Prostate gland (tissue), 2 donors: ENCODE measurements around the gene CALB2.

ENCODE experiments used
- POLR2A ChIP-seq: fragments of 450-650 bp; IDR thresholded peaks from one replicate; pipeline ENCODE4 v1.6.1; 2016; ENCODE audit warnings: antibody characterized with exemption, mild to moderate bottlenecking
- POLR2AphosphoS5 ChIP-seq: sonication (generic); formaldehyde crosslinking; IDR thresholded peaks from one replicate; pipeline ENCODE4 v1.6.1; 2017; ENCODE audit warnings: antibody characterized with exemption
- TF ChIP-seq, protein P1 (sequence below), 4 experiments: fragments of 200-600 bp in 2 of 4; fragments of 450-650 bp in 2 of 4; sonication (generic) in 2 of 4; IDR thresholded peaks; 1 replicate in 3 of 4; 2 replicates in 1 of 4; pipeline ENCODE4 v1.5.1; 2016 to 2019; ENCODE audit warnings: antibody characterized with exemption in 4 of 4, mild to moderate bottlenecking in 2 of 4, moderate library complexity in 2 of 4

DNA sequence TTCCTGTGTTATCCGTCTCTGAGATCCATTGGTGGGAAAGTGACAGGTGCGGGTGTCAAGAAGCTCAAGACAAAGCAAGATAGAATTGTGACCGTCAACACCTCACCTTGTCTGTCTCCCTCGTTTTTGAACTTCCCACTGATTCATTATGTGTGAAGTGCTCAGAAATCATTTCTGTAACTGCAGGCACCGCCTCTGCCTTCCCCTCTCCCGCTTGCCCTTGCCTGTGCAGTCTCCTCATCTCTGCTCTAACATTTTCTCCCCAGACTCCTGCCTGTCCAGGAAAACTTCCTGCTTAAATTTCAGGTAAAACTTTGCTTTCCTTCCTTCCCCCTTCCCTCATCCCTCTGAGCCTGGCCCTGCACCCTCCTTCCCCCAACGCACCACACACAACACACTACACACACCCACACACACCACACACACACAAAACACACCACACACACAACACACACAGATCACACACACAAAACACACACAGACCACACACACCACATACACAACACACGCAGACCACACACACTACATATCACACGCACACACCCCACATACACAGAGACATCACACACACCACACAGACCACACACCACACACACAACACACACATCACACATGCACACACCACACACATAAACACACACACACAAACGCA lies 25.7 kb downstream of the CALB2 start:
- TF ChIP-seq, protein P1, sequence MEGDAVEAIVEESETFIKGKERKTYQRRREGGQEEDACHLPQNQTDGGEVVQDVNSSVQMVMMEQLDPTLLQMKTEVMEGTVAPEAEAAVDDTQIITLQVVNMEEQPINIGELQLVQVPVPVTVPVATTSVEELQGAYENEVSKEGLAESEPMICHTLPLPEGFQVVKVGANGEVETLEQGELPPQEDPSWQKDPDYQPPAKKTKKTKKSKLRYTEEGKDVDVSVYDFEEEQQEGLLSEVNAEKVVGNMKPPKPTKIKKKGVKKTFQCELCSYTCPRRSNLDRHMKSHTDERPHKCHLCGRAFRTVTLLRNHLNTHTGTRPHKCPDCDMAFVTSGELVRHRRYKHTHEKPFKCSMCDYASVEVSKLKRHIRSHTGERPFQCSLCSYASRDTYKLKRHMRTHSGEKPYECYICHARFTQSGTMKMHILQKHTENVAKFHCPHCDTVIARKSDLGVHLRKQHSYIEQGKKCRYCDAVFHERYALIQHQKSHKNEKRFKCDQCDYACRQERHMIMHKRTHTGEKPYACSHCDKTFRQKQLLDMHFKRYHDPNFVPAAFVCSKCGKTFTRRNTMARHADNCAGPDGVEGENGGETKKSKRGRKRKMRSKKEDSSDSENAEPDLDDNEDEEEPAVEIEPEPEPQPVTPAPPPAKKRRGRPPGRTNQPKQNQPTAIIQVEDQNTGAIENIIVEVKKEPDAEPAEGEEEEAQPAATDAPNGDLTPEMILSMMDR (IDR thresholded peaks at IDR 0.05): no peak
- no peak for TF ChIP-seq POLR2AphosphoS5
- TF ChIP-seq POLR2A: no peak
